GM12875 (cell line): ENCODE data around the gene LIAS.
"Not testable (repeated sequence)": the region's sequence is repeated elsewhere in the genome, so short reads cannot be mapped to it uniquely, and the experiment has no call there.

Experiments
- H3K4me3 ChIP-seq: one replicate; pipeline ENCODE4 v1.5.1; 2011; ENCODE audit warnings: low read depth, low read length, control low read depth
- CTCF ChIP-seq: IDR thresholded peaks from 2 replicates; pipeline ENCODE4 v1.5.1; 2011; ENCODE audit warnings: low read depth, mild to moderate bottlenecking, control low read depth, inconsistent platforms, low read length, moderate library complexity, borderline replicate concordance; ENCODE audit not compliant: insufficient read depth

The LIAS gene

GRCh38 chr4:39458505-39459300 is at the start of gene LIAS, which contains the start of gene RPL9:
TSS of gene LIAS (plus strand) at chr4:39459056. CDS start at chr4:39459118, 62 bp downstream.
TSS of gene RPL9 (minus strand) at chr4:39458922. CDS start at chr4:39458439, 483 bp downstream.
- peak within 1 kb of the TSS; percentile 91 for H3K4me3 ChIP-seq
- TF ChIP-seq CTCF = no peak

- H3K4me3 ChIP-seq = no peak overlapping the region
Observed at GRCh38 chr4:39410415-39410814, 48.4 kb upstream of the LIAS start.

GRCh38 chr4:39411561-39411960 is 47.3 kb upstream of the LIAS start:
- H3K4me3 ChIP-seq = not testable (repeated sequence)

More at GRCh38 chr4:39410415-39410814, 48.4 kb upstream of the LIAS start:
- TF ChIP-seq CTCF = no peak

GRCh38 chr4:39415678-39416283 is 43.1 kb upstream of the LIAS start:
- H3K4me3 ChIP-seq = no peak overlapping the region
- TF ChIP-seq CTCF = no peak

GRCh38 chr4:39422247-39422646 is 36.6 kb upstream of the LIAS start:
- TF ChIP-seq CTCF = no peak
- no peak overlapping the region for H3K4me3 ChIP-seq

- H3K4me3 ChIP-seq = not testable (repeated sequence)
Observed at GRCh38 chr4:39425297-39425696, 33.6 kb upstream of the LIAS start.

- no peak overlapping the region for H3K4me3 ChIP-seq
- no peak for TF ChIP-seq CTCF
Observed at GRCh38 chr4:39426728-39427127, 32.1 kb upstream of the LIAS start.

GRCh38 chr4:39427520-39428114 is 31.2 kb upstream of the LIAS start:
- TF ChIP-seq CTCF = no peak
- H3K4me3 ChIP-seq = no peak overlapping the region
